Measurements from ENCODE around the gene IGSF3.

Gene IGSF3

GRCh38 chr1:116556289-116557006, 111.1 kb downstream of the IGSF3 start:
- Histone ChIP-seq H3K27me3 (no peaks in the 10 kb centered on the region), H3K4me1 (no peaks in the 10 kb centered on the region), H3K9me3 (no peaks in the 10 kb centered on the region), H3K4me3 (ENCODE audit: low read depth, low read length) (no peak overlapping the region), H3K36me3 (no peaks in the 10 kb centered on the region)
- DNase-seq = no peak
- TF ChIP-seq, protein P1, sequence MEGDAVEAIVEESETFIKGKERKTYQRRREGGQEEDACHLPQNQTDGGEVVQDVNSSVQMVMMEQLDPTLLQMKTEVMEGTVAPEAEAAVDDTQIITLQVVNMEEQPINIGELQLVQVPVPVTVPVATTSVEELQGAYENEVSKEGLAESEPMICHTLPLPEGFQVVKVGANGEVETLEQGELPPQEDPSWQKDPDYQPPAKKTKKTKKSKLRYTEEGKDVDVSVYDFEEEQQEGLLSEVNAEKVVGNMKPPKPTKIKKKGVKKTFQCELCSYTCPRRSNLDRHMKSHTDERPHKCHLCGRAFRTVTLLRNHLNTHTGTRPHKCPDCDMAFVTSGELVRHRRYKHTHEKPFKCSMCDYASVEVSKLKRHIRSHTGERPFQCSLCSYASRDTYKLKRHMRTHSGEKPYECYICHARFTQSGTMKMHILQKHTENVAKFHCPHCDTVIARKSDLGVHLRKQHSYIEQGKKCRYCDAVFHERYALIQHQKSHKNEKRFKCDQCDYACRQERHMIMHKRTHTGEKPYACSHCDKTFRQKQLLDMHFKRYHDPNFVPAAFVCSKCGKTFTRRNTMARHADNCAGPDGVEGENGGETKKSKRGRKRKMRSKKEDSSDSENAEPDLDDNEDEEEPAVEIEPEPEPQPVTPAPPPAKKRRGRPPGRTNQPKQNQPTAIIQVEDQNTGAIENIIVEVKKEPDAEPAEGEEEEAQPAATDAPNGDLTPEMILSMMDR (IDR thresholded peaks at IDR 0.05; ENCODE audit: low read depth, low read length) = no peak

GRCh38 chr1:116554924-116555323, 112.6 kb downstream of the IGSF3 start:
- H3K36me3 ChIP-seq = no peaks in the 10 kb centered on the region
- DNase-seq = no peak
- TF ChIP-seq, protein P1 (IDR thresholded peaks at IDR 0.05; ENCODE audit: low read depth, low read length) = no peak
- H3K9me3 ChIP-seq = no peaks in the 10 kb centered on the region
- no peaks in the 10 kb centered on the region for H3K4me1 ChIP-seq
- no peak overlapping the region for H3K4me3 ChIP-seq (ENCODE audit: low read depth, low read length)
- H3K27me3 ChIP-seq = no peaks in the 10 kb centered on the region

DNA sequence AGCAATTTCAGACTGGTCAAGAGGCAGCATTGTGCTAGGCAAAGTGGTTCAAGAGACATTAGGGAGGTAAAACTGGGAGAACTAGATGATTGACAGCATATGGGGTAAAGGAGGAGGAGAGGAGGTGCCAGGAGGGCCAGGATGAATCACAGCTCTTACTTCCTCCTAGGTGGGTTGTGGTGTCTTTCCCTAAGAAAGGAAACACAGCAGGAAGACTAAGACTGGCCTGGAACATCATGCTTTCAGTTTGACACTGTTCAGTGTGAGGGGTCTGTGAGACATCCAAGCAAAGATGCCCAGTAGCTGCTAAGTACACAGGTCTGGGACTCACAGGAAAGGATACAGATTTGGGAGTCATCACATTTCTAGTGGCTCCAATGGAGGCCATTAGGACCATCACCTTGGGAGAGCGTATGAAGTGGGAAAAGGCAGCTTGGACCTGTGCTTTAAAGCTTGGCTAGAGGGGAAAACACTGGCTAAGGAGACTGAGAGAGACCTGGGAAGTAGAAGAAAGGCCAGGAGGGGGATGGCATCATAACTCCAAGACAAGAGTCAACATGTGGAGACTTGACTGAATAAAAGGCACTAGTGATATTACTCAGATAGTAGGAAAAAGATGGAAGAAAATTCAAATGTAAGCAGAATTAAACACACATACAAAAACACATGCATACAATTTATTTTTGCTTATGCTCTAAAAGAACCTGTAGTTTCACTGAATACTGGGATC, 114.0 kb downstream of the IGSF3 start:
- no peak for DNase-seq
- no peaks in the 10 kb centered on the region for H3K4me1 ChIP-seq
- H3K27me3 ChIP-seq = no peaks in the 10 kb centered on the region
- no peaks in the 10 kb centered on the region for H3K9me3 ChIP-seq
- H3K36me3 ChIP-seq = no peaks in the 10 kb centered on the region
- TF ChIP-seq, protein P1 (IDR thresholded peaks at IDR 0.05; ENCODE audit: low read depth, low read length) = no peak
- no peak overlapping the region for H3K4me3 ChIP-seq (ENCODE audit: low read depth, low read length)

DNA sequence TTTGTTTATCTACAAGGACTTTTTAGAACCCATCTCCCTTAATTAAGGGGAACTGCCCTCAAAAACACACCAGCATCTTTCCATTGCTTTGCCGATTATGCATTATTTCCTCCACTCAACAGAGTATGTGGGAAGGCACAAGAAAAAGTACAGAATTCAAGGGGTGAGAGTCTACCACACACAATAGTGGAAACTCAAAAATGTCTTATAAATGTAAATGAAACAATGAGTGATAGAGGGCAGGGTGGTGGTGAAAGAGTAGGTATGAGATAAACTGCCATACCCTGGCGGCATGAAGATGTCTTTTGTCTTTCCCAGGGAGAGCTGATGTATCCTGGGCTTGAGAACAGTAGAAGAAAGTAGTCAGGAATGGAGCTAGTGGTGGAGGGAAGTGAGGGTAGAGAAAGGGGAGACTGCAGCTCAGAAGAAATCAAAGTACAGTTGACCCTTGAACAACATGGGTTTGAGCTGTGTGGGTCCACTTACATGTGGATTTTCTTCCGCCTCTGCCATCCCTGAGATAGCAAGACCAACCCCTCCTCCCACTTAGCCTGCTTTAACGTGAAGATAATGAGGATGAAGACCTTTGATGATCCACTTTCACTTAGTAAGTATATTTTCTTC, 121.1 kb downstream of the IGSF3 start:
- Histone ChIP-seq H3K36me3 (no peaks in the 10 kb centered on the region), H3K4me3 (ENCODE audit: low read depth, low read length) (no peak overlapping the region), H3K27me3 (no peaks in the 10 kb centered on the region), H3K4me1 (no peaks in the 10 kb centered on the region), H3K9me3 (no peaks in the 10 kb centered on the region)
- TF ChIP-seq, protein P1 (IDR thresholded peaks at IDR 0.05; ENCODE audit: low read depth, low read length) = no peak
- DNase-seq = no peak

DNA sequence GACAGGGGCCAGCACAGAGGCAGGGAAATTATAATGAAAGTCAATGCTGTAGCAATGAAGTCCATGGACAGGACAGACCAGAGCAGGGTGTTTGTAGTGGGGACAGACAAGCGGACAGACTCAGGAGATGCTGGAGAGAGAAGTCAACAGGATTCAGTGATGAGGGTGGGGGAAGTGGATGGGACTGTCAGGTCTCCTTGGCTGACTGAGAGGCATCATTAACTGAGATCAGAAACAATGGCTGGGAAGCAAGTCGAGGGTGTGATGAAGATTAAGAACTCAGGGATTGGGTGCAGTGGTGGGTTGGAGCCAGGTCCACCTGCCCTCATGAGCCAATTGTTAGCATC, 122.2 kb downstream of the IGSF3 start:
- Histone ChIP-seq H3K27me3 (no peaks in the 10 kb centered on the region), H3K36me3 (no peaks in the 10 kb centered on the region), H3K4me1 (no peaks in the 10 kb centered on the region), H3K9me3 (no peaks in the 10 kb centered on the region), H3K4me3 (ENCODE audit: low read depth, low read length) (no peak overlapping the region)
- no peak for DNase-seq
- TF ChIP-seq, protein P1 (IDR thresholded peaks at IDR 0.05; ENCODE audit: low read depth, low read length) = no peak
